Non-pigmented ciliary epithelial cell (primary cell): ENCODE results near the gene TRABD2B.

Experiments
- DNase-seq: peaks from one replicate; pipeline ENCODE4 v3.0.0-alpha.2; 2010; ENCODE audit warnings: low read depth

The TRABD2B gene

DNA sequence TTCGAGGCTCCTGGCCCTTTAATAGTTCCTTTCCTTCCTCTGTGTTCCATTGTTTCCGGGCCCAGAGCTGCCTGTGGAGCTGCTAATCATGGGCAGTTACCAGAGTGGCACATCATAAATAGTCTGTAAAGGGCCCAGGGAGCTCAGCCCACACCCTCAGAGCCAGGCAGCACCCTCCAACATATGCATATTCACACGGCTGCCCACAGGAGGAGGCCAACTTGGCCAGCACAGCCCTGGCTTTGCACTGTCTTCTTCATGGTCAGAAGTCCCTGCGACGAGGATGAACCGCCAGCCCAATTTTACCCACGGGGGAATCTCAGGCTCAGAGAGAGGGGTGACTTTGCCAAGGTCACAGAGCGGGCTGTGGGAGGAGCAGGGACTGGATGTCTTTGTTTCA, 172.5 kb downstream of the TRABD2B start:
- DNase-seq: no peak

DNA sequence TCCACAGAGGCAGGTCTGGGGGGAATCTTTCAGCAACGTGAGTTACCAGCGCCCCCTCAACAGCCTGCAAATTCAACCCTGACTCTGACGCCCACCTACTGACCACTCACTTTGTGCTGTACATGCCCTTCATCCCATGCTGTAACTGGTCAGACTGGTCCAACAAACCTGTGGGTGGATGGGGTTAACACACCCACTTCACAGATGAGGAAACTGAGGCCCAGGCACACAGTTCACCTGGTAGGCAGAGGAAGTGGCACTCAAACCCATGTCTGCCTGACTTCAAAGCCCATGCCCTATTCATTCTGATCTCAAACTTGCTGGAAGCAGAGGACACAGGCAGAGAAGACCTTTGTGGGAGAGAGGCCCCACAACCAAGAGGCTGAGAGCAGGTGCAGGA, 172.9 kb downstream of the TRABD2B start:
- no peak for DNase-seq

DNA sequence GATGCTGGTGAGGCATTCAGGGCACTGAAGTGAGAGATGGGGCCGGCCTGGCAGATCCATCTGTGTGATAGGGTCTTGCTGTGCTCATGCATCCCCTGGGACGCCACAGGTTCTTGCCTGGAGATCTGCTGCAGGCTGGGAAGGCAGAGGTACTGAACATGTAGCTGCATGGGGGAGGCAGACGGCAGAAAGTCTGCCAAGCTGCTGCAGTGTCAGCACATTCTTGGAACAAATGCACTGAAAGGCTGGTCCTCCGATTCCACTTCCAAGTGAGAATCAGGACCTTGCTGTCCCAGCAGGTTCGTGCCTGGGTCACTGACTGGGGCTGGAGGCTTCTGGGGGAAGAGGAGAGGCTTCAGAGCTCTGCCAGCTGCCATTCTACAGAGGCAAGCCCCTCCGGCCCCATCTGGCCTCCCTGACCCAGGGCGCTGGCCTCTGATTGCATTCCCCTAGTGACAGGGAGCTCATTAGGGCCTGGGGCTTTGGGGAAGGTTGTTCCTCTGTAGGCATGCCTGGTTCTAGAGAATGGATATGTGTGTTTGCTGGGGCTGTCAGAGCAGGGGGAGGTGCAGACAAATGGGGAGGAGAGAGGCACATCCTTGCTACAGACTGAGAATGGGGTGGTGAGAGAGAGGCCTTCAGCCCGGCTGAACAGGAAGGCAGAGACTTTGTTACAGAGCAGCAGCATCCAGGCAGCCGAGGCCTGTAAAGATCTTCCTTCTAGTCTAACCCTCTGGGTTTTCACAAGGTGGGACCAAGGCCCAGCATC, 174.0 kb downstream of the TRABD2B start:
- no peak for DNase-seq

DNA sequence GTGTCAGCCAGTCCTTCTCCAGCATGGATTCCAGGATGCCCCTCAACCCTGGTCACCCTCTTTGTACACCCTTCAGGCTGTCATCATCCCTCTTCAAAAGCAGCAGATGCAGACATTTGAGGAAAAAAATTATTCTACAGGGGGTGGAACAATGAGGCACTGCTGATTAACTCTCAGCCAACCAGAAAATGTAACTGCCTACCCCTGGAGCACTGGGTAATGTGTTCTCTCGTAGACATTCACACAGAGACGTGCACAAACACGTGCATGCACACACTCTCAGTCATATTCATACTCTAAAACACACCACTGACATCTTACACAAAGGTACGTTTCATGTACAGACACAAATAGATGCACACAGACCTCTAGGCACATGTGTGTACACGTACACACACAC, 175.4 kb downstream of the TRABD2B start:
- DNase-seq: no peak

DNA sequence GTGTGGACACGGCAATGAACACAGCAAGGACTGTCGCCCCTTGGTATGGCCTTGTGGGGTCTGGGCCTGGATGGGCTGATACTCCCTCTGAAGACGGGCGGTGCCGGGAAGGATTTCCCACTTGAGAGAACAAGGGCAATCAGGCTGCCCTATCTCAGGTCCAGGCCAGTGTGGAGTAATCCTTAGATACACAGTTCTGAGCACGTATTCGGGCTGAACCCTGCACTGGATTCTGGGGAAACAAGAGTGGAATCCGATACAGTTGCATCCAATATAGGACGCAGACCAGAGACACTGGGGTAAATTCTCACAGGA, 177.7 kb downstream of the TRABD2B start:
- DNase-seq: no peak

DNA sequence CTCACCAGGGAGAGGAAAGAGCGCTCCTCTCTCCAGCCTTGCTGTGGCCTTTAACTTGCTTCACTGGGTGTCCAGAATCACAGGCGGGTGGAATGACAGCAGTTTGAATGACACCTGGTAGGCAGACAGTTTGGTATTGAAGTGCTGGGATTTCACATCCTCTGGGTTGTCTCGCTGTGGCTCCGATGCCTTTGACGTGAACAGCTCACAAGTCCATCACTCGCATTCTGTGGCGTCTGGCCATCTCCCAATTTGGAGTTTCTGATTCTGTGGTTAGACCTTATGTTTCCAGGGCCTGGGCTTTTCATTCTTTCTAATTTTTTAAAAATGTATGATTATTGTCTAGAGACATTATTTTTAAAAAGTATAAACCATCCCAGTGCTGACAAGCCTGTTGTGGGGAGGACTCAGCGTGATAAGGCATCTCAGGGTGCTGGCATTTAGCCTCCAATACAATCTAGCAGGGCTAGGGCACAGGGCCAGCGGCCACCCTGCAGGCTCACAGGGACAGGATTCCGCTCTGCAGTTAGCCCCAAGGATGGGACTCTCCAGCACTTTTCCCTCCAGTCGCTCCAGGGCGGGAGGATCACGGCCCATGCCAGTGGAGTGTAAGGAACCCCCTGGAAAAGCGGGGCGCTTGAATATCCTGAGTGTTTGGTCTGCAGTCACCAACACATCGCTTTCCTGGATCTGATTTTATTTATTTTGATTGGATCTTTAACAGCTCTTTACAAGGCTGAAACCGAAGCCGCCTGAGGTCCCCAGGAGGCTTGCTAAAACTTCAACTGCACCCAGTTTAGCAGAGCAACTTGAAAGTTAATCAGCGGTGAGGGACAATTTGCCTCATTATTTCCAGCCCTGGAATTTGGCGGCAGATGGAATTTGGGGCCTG, 178.3 kb downstream of the TRABD2B start:
- no peak for DNase-seq

DNA sequence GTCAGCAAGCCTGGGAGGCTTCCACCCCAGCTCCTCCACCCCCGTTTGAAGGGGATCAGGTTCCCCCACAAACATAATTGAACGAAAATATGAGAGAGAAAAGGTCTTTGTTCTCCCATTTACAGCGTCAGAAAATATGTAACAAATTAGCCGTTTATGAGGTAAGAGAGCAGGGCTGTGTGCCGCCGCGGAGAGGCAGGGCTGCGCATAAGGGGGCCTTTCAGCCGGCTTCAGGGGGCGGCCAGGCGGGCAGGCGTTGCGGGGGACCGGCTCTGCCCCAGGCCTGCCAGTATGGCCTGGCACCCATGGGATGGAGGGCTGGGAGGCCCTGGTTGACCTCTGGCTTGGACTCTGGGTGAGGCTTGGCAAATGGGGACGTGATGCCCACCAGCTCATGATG, 179.3 kb downstream of the TRABD2B start:
- DNase-seq: no peak

DNA sequence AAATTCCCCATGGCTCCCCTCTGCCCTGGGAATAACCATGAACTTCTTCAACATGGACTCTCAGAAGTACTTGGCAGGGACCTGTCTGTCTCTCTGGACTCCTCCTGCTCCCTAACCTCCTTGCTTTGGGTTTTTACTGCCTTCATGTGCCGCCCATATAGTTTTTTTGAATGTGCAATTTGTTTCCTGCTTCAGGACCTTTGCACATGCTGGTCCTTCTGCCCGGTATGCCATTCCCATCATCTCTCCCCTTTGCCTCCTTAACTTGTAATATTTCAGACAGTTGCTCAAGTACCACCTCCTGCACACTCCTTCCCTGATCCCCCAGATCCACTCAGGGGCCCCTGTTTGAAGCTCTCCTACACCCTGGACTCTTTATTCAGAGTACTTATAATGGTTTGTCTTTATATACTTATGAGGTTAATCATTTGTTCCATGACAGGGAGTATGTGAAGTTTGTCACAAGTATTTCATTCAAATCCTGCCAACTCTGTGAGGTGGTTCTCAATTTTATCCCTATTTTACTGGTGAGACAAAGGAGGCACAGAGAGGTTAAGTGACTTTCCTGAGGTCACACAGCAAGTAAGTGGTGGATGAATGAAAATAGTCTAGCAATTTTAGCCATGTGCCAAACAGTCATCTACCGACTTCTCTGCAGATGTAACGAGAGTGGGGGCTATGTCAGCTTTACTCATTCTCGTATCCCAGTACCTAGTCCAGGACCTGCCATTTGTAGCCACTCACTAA, 180.7 kb downstream of the TRABD2B start:
- no peak for DNase-seq

DNA sequence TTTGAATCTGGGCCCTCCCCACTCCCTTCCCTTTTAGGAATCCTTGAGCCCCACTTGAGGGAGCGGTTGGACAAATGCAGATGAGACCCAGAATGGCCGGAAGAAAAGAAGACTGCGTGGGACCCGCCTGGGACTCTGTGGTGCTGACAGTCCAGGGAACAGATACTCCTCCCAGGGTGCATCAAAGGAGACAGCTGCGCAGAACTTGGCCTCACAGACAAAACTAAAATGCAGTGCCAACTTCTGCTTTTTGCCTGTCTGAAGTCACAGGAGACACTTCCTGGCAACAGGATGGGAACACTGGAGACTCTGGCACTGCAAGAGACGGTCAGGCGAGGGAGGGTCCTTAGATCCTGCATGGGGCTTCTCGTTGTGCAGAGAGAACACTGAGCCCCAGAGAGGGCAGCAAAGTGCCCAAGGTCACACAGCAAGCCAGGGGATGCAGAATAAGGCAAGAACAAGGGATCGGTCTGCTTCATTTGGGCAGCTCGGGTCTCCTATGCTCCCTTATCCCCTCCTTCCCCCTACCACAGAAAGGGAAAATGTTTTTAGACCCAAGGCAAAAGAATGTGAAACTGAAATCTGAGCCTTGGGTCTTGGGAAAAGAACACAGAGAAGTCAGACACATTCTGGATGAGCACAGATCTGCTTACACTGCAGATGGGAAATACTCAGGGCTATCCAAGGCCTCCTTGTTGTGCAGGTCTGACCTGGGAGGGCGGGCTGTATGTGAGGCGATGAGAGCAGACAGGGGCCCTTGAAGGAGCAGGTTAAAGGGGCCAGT, 182.4 kb downstream of the TRABD2B start:
- DNase-seq: no peak

DNA sequence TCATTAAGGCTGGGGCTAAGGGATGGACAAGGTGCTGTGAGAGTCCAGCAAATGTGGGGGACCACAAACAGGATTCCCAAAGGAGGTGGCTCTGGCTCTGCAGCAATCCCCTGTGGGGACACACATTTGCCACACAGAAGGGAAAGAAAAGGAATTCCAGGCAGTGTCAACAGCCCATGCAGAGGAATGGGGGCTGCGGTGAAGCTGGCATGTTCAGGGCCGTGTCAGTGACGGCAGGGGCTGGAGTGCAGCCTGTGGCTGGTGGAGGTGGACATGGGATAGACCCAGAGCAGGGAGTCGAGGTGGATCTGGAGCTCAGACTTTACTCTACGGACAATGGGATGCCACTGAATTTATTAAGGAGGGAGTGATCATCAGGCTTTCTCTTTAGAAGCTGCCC, 183.2 kb downstream of the TRABD2B start:
- no peak for DNase-seq

DNA sequence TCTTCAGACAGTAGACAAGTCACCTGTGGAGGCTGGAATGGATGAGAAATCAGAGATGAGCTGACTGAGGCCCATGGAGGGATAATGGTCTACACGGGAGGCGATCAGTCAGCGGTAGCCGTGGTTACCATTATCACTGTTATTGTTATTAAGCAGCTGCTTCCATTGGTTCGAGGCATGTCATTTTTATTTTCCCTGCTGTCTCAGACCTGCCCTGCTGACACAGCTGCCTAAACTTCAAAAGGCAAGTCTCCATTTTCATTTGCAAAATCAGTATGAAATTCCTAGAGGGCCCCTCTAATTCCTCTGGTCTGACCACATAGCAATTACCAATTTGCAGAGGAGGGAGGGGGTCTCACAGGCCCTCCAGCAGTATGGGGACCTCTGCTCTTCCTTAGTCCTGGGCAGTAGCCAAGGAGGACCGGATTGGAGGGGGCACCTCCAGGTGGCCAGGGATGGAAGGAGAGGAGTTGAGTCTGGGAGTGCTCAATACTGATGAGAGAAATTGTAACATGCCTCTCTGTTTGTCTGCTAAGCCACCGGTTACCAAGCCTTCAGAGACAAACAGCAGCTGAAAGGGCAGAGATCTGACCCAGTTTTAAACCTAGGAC, 184.2 kb downstream of the TRABD2B start:
- no peak for DNase-seq

DNA sequence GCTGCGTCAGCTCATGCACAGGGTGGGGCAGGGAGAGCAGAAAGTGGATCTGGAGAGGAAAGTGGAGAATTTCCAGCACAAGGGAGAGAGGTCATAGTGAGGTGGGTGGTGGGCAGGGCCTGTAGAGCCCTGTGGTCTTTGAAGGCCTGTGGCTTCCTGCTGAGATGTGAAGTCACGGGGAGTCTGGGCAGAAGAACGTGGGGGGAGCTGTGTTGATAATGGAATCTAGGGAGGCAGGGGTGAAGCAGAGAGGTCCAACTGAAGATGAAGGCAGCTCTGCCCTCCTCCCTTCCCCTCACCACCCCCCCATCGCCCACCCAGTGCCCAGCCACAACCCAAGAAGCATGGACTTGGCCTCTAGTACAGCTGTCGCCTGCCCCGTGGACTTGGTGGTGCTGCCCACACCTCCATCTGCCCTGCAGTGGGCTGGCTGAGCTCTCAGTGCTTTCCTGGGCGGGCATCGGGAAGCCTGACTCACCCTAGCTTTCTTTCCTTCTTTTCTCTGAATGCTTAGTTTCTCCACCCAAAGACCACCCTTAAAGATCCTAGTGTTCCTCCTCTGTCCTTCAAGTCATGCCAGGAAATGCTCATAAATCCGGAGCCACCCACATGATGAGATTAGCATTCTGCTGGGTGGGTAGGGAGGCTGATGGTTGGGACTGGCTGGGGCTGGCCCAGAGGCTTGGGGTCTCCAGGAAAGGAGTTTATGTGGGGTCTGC, 186.1 kb downstream of the TRABD2B start:
- no peak for DNase-seq

DNA sequence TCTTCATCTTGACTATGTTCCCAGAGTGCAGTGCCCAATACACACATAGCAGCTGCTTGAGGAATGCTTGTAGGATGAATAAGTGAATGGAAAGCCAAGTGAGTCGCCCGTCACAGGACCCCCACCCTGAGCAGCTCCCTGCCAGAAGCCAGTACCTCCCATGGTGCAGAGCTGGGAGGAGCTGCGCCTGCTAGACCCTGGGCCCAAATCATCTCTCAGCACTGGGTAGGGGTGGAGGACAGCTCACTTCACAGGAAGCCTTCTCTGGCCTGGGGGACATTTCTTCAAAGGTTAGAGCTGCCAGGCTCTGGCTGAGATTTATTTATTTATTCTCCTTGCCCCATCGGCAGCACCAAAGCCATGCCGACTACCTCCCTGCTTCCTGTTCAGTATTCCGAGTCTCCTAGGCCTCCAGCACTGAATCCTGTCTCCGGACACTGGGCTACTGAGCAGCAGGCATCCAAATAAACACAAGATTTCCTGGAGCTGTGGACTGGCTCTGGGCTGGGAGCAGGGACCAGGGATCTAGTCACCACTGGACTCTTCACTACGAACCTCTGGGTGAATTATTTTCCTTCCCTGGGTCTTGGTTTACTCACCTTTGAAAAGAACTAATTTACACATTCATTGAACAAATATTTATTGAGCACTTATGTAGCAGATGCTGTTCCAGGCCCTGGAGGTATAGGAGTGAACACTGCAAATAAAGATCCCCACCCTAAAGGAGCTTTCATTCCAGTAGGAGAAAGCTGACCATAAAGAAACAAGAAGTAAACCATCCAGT, 187.7 kb downstream of the TRABD2B start:
- no peak for DNase-seq

DNA sequence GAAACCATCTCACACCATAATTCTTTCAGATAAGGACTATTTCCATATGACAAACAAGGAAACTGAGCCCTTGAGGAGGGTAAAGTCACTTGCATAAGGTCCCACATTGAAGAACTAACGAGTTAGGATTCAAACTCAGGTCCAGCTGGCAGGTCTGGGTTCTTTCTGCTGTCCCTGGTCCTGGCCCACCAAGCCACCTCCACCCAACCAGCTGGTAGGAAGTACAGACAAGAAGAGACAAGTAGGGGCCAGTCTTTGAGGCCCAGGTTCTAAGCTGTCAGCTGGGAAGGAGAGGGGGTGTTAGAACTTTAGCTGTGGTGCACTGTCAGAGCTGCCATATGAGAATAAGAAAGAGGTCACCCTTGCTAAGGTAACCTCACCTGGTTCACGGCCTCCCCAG, 188.6 kb downstream of the TRABD2B start:
- DNase-seq: no peak

DNA sequence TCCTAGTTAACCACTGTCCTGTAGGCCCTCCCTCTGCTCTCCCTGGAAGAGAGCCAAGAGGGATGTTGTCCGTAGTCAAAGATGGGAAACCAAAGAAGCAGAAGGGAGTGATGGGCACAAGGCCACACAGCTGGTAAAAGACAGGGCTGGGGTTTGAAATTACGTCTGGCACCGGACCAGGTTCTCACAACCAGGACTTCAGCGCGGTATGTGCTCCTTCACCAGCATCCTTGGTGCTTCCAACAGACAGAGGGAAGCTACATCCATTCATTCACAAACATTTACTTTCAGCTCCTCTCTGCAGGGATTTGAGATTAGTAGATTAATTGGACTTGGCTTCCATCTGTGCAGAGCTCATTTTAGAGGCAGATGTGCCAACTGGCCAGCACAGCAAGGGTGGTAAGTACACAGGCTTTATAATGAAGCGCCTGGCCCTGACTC, 191.2 kb downstream of the TRABD2B start:
- no peak for DNase-seq

DNA sequence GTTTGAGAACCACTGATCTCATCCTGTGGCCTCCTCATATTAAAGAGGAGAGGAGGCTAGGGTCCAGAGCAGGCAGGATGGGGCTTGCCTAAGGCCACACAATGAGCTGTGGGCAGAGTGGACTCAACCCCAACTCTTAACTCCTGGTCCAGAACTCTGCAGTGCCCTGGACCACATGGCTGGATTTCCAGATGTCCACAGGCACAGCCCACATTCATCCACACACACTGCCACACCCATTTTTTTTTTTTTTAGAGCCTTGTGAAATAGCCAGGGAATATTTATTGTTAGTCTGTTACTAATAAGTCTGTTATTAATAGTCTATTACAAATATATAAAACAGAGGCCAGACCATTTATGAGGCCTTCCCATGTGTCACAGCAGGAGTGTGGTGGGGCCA, 192.2 kb downstream of the TRABD2B start:
- no peak for DNase-seq

DNA sequence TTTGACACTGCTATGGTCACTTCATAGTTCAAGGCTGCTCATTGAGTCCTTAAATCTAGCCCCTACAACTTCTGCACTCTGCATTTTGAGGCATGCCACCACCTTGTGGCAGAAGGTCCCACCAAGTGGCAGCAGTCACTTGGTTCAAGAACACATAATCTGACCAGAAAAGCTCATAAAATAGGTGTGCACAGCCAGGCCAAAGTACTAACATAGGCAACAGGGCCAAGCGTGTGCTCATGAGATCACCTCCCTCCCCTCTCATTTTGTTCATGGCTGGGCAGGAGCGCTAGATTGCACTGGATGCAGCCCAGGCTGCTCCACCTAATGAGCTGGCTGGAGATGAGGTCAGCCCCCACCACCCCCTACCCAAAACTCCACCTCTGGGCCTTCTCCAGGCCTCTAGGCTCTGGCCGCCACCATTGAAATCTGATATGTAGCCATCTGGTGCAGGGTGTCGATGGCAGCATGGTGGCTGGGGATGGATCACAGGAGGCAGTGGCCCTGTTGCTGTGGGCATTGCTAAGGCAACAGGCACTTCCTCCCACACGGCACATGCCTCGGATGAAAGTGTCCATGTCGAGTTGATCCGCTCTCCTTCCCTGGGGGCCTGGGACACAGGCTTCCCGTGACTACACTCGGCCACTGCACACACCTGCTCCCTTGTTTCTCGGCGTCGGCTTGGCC, 193.2 kb downstream of the TRABD2B start:
- DNase-seq: no peak

DNA sequence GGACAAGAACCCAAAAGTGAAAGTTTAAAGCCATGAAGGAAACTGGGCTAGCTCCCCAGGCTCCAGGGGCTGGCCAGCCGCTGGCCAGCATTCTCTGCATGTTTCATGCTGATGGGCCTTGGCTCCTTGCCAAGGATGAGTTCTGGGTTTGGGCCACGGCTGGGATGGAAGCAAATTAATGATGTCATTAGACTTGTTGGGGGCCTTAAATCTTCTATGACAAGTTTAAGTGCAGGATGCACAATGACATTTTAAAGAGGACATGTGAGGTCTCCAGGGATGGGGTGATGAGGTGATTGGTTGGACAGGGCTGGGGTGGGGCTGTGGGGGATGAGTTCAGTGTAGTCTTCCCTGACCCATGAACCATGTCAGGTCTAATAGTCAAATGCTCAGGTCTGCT, 199.6 kb downstream of the TRABD2B start:
- DNase-seq: no peak

DNA sequence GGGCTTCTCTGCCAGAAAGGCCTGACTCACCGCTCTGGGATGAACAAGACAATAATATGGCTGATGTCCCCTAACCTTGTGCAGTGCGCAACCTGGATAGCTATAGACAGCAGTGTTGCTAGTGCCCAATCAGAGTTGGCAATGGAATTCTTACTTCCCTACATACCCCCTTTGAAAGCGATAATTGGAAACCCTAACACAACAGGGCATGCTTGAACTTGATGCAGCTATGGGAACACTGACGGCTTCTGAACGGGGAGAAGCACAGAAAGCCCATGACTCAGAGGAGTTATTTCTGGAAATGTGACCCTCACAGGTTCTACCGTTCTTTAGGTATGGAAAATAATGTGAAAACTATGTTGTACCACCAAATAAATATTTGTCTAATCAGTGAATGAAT, 200.6 kb downstream of the TRABD2B start:
- no peak for DNase-seq

DNA sequence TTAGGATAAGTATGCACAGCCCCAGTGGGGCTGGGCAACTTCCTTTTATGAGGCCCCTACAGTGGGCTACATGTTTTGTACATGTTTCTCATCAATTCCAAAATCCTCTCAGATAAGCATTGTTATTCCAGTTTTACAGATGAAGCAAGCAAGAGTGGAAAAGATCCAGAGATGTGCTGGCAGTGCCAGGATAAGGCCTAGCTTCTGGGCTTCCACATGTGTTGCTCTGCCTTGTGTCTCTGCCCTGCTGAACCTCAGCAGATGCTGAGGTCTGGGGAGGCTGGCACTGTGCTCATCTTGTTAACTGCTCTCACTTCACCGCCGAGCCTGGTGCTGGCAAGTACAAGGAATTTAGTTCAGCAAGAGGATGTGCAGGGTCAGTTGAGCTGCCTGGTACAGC, 202.1 kb downstream of the TRABD2B start:
- DNase-seq: no peak
